Measurements from ENCODE around the gene IDUA.

IDUA gene

DNA sequence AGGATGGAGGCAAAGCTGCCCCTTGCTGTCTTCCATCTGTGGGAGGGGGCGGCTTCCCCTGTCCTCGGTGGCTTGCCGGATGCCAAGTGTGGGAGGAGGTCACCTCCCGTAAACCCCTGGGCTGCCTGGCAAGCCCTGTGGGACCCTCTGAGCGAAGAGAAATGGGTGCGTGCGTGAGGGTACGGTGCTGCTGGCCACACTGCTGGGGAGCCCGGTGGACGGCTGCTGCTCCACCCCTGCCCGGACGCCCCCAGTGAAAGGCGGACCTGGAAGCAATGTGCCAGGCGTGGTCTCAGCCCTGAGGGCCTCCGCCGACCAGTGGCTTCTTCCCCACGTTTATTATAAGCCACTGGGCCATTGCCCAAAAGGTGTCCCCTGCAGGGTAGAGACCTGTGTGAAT, 4.6 kb upstream of the IDUA start:
- TF ChIP-seq TARDBP (IDR thresholded peaks at IDR 0.05), result no peak
- no peak for TF ChIP-seq BHLHE40 (IDR thresholded peaks at IDR 0.05; ENCODE audit: borderline replicate concordance)
- no peak for TF ChIP-seq CTBP1 (IDR thresholded peaks at IDR 0.05; ENCODE audit: borderline replicate concordance)
- TF ChIP-seq L3MBTL2 (conservative IDR thresholded peaks at IDR 0.05), result no peak
- TF ChIP-seq SP1 (IDR thresholded peaks at IDR 0.05), result no peak
- no peak for TF ChIP-seq NFRKB (IDR thresholded peaks at IDR 0.05)
- TF ChIP-seq FOXM1 (IDR thresholded peaks at IDR 0.05; ENCODE audit: borderline replicate concordance), result no peak
- TF ChIP-seq ZNF384 (IDR thresholded peaks at IDR 0.05), result no peak
- no peak for TF ChIP-seq LEF1 (IDR thresholded peaks at IDR 0.05; ENCODE audit: borderline replicate concordance)
- TF ChIP-seq ARNT (IDR thresholded peaks at IDR 0.05), result no peak
- TF ChIP-seq FOXK2 (IDR thresholded peaks at IDR 0.05), result no peak
- CTCF ChIA-PET, result no interaction called here

GRCh38 chr4:982814-983213, 4.0 kb upstream of the IDUA start:
- ChIA-PET POLR2A (no interaction called here), CTCF (no interaction called here)
- TF ChIP-seq HDGF (IDR thresholded peaks at IDR 0.05; ENCODE audit: borderline replicate concordance), result no peak
- TF ChIP-seq LEF1 (IDR thresholded peaks at IDR 0.05; ENCODE audit: borderline replicate concordance), result no peak
- TF ChIP-seq ZNF384 (IDR thresholded peaks at IDR 0.05), result no peak
- TF ChIP-seq CTBP1 (IDR thresholded peaks at IDR 0.05; ENCODE audit: borderline replicate concordance), result no peak
- no peak for TF ChIP-seq TARDBP (IDR thresholded peaks at IDR 0.05)
- no peak for TF ChIP-seq FOXA1 (IDR thresholded peaks at IDR 0.05)
- TF ChIP-seq PKNOX1 (IDR thresholded peaks at IDR 0.05), result no peak
- TF ChIP-seq BHLHE40 (IDR thresholded peaks at IDR 0.05; ENCODE audit: borderline replicate concordance), result no peak
- no peak for TF ChIP-seq NFRKB (IDR thresholded peaks at IDR 0.05)
- TF ChIP-seq SUZ12 (IDR thresholded peaks at IDR 0.05), result no peak
- TF ChIP-seq SP1 (IDR thresholded peaks at IDR 0.05), result no peak
- DNase-seq (ENCODE audit: extremely low spot score), result no peak

More for the DNA sequence above, 4.6 kb upstream of the IDUA start:
- DNase-seq (ENCODE audit: extremely low spot score), result no peak
- POLR2A ChIA-PET, result no interaction called here

DNA sequence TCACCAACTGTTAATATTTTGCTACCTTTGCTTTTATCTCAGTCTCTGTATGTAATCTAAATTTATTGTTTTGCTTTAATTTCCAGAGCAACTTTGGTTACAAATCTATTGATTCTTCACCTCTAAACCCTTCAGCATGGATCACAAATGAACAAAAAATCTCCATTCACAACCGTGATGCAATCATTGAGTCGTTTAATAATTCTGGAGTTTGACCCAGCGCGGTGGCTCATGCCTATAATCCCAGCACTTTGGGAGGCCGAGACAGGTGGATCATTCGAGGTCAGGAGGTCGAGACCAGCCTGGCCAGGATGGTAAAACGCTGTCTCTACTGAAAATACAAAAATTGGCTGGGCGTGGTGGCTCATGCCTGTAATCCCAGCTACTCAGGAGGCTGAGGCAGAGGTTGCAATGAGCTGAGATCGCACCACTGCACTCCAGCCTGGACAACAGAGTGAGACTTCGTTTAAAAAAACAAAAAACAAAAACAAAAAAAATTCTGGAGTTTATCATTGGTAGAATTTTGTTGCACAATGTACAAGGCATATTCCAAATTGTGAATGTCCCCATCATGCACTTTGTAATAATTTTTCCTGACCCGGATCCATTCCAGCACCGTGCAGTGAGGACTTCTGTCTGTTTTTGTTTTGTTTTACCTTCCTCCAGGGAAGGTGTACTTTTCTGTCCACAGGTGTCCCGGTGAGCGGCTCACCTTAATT, 2.3 kb upstream of the IDUA start:
- TF ChIP-seq L3MBTL2 (conservative IDR thresholded peaks at IDR 0.05) (no peak), ZNF384 (IDR thresholded peaks at IDR 0.05) (no peak), SUZ12 (IDR thresholded peaks at IDR 0.05) (no peak)
- DNase-seq (ENCODE audit: extremely low spot score), result no peak
- ChIA-PET POLR2A (no interaction called here), CTCF (no interaction called here)

- TF ChIP-seq L3MBTL2 (conservative IDR thresholded peaks at IDR 0.05) (no peak), ZNF384 (IDR thresholded peaks at IDR 0.05) (no peak), NFRKB (IDR thresholded peaks at IDR 0.05) (no peak), TARDBP (IDR thresholded peaks at IDR 0.05) (no peak), FOXK2 (IDR thresholded peaks at IDR 0.05) (no peak), ELF4 (IDR thresholded peaks at IDR 0.05) (no peak), PKNOX1 (IDR thresholded peaks at IDR 0.05) (no peak), CTBP1 (IDR thresholded peaks at IDR 0.05; ENCODE audit: borderline replicate concordance) (no peak), FOXA1 (IDR thresholded peaks at IDR 0.05) (no peak), SUZ12 (IDR thresholded peaks at IDR 0.05) (no peak), FOXM1 (IDR thresholded peaks at IDR 0.05; ENCODE audit: borderline replicate concordance) (no peak), LEF1 (IDR thresholded peaks at IDR 0.05; ENCODE audit: borderline replicate concordance) (no peak), BHLHE40 (IDR thresholded peaks at IDR 0.05; ENCODE audit: borderline replicate concordance) (no peak), SP1 (IDR thresholded peaks at IDR 0.05) (no peak), ARNT (IDR thresholded peaks at IDR 0.05) (no peak), HDGF (IDR thresholded peaks at IDR 0.05; ENCODE audit: borderline replicate concordance) (no peak)
- ChIA-PET POLR2A (no interaction called here), CTCF (no interaction called here)
- peak; percentile 73 for DNase-seq (ENCODE audit: extremely low spot score)
Measured at GRCh38 chr4:985123-985830, 1.6 kb upstream of the IDUA start.

- TF ChIP-seq NFRKB (IDR thresholded peaks at IDR 0.05) (no peak), FOXA1 (IDR thresholded peaks at IDR 0.05) (no peak), PKNOX1 (IDR thresholded peaks at IDR 0.05) (no peak), BHLHE40 (IDR thresholded peaks at IDR 0.05; ENCODE audit: borderline replicate concordance) (no peak), L3MBTL2 (conservative IDR thresholded peaks at IDR 0.05) (0 out of 2 replicates have a peak, but pooled peaks have one; percentile 16), TARDBP (IDR thresholded peaks at IDR 0.05) (no peak), FOXM1 (IDR thresholded peaks at IDR 0.05; ENCODE audit: borderline replicate concordance) (no peak)
- no peak for DNase-seq (ENCODE audit: extremely low spot score)
- CTCF ChIA-PET, result interaction anchor here (0.6 to 1.1 kb wide), 5 partner anchors 7 to 742 kb away, joined by 3 to 9 read pairs (median 3); no protein-coding TSS in a partner anchor
- POLR2A ChIA-PET, result interaction anchor here (1.0 to 1.8 kb wide), 6 partner anchors 23 to 244 kb away, joined by 4 to 11 read pairs (median 6); partner anchors contain the start of genes GAK and TMEM175
Measured at GRCh38 chr4:986428-986878, 391 bp upstream of the IDUA start.
